ENCODE measurements around the gene IL23R.
"Not testable (repeated sequence)": the region's sequence is repeated elsewhere in the genome, so short reads cannot be mapped to it uniquely, and the experiment has no call there.

DNA sequence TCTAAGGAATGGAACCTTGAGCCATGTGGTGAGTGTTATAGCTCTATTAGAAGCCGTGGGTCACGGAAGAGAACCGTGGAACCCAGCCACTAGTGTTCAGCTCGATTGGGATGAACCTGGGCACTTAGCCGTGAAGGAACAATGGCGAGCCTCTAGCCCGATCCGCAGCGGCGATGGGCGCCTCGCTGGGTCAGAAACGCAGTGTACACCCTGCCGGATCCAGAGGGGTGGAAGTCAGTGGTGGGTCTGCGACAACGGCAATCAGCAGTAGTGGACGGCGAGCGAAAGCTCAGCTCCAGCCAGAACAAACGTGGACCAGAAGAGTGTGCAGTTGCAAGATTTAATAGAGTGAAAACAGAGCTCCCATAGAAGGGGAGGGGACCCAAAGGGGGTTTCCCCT, 18.3 kb upstream of the IL23R start:
- not testable (repeated sequence) for TF ChIP-seq POLR2A (IDR thresholded peaks at IDR 0.05)
- TF ChIP-seq, protein P1, sequence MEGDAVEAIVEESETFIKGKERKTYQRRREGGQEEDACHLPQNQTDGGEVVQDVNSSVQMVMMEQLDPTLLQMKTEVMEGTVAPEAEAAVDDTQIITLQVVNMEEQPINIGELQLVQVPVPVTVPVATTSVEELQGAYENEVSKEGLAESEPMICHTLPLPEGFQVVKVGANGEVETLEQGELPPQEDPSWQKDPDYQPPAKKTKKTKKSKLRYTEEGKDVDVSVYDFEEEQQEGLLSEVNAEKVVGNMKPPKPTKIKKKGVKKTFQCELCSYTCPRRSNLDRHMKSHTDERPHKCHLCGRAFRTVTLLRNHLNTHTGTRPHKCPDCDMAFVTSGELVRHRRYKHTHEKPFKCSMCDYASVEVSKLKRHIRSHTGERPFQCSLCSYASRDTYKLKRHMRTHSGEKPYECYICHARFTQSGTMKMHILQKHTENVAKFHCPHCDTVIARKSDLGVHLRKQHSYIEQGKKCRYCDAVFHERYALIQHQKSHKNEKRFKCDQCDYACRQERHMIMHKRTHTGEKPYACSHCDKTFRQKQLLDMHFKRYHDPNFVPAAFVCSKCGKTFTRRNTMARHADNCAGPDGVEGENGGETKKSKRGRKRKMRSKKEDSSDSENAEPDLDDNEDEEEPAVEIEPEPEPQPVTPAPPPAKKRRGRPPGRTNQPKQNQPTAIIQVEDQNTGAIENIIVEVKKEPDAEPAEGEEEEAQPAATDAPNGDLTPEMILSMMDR (IDR thresholded peaks at IDR 0.05), result not testable (repeated sequence)
